ENCODE results near the gene FETUB.
"Not testable (repeated sequence)": the region's sequence is repeated elsewhere in the genome, so short reads cannot be mapped to it uniquely, and the experiment has no call there.

FETUB gene

GRCh38 chr3:186682812-186683211 lies 42.6 kb downstream of the FETUB start:
- ChIA-PET CTCF (no interaction called here), POLR2A (no interaction called here)
- Histone ChIP-seq H3K4me3 (ENCODE audit: low read depth, low read length) (no peak overlapping the region), H3K9me3 (ENCODE audit: control insufficient read depth, insufficient read depth, low read depth, low read length) (no peaks in the 10 kb centered on the region), H3K36me3 (ENCODE audit: control insufficient read depth in 2 of 2, insufficient read depth in 1 of 2, low read length in 2 of 2) (no peaks in the 10 kb centered on the region), H3K27ac (ENCODE audit: extremely low read depth, low read depth, low read length) (no peak overlapping the region), H3K4me1 (ENCODE audit: control insufficient read depth, insufficient read depth, low read length) (no peaks in the 10 kb centered on the region)
- TF ChIP-seq OSR2 (tag by site-specific recombination; IDR thresholded peaks at IDR 0.05) (no peak), GFI1B (tag by site-specific recombination; IDR thresholded peaks at IDR 0.05) (no peak), GLI2 (tag by site-specific recombination; IDR thresholded peaks at IDR 0.05; ENCODE audit: borderline replicate concordance, low read depth) (no peak), ZNF596 (tag by site-specific recombination; IDR thresholded peaks at IDR 0.05) (no peak), ZNF341 (tag by site-specific recombination; IDR thresholded peaks at IDR 0.05; ENCODE audit: low read depth) (no peak)
- TF ChIP-seq, protein P1, sequence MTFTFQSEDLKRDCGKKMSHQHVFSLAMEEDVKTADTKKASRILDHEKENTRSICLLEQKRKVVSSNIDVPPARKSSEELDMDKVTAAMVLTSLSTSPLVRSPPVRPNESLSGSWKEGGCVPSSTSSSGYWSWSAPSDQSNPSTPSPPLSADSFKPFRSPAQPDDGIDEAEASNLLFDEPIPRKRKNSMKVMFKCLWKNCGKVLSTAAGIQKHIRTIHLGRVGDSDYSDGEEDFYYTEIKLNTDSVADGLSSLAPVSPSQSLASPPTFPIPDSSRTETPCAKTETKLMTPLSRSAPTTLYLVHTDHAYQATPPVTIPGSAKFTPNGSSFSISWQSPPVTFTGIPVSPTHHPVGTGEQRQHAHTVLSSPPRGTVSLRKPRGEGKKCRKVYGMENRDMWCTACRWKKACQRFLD (tag by site-specific recombination; IDR thresholded peaks at IDR 0.05): no peak
- TF ChIP-seq, protein P2, sequence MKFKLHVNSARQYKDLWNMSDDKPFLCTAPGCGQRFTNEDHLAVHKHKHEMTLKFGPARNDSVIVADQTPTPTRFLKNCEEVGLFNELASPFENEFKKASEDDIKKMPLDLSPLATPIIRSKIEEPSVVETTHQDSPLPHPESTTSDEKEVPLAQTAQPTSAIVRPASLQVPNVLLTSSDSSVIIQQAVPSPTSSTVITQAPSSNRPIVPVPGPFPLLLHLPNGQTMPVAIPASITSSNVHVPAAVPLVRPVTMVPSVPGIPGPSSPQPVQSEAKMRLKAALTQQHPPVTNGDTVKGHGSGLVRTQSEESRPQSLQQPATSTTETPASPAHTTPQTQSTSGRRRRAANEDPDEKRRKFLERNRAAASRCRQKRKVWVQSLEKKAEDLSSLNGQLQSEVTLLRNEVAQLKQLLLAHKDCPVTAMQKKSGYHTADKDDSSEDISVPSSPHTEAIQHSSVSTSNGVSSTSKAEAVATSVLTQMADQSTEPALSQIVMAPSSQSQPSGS (tag by site-specific recombination; IDR thresholded peaks at IDR 0.05; ENCODE audit: low read depth): no peak

GRCh38 chr3:186683979-186684378 lies 43.8 kb downstream of the FETUB start:
- ChIA-PET POLR2A (no interaction called here), CTCF (interaction anchor here (0.6 kb wide), 1 partner anchor 149 kb away, joined by 3 read pairs; no protein-coding TSS in a partner anchor)
- no peak overlapping the region for H3K4me3 ChIP-seq (ENCODE audit: low read depth, low read length)

DNA sequence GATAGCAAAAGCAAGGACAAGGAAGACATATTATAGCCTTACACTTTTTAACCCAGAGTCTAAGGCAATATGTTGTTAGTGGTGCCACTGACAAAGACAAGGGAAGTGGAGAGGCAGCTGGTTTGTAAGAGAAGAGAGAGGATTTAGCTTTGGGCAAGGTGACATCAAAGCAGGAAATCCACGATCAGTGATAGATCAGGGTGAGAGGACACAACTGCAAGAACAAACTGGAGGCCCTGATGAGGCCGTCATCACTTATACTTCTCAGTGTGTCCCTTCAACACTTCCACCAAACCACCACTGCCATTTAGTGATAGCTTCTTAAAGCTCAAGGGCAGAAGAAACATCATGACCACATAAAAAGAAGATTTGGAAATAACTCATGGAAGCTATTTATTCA lies 46.3 kb downstream of the FETUB start:
- CTCF ChIA-PET, POLR2A ChIA-PET: not testable (repeated sequence)

More at GRCh38 chr3:186683979-186684378, 43.8 kb downstream of the FETUB start:
- Histone ChIP-seq H3K36me3 (ENCODE audit: control insufficient read depth in 2 of 2, insufficient read depth in 1 of 2, low read length in 2 of 2) (no peaks in the 10 kb centered on the region), H3K4me1 (ENCODE audit: control insufficient read depth, insufficient read depth, low read length) (no peaks in the 10 kb centered on the region), H3K27ac (ENCODE audit: extremely low read depth, low read depth, low read length) (no peak overlapping the region), H3K9me3 (ENCODE audit: control insufficient read depth, insufficient read depth, low read depth, low read length) (no peaks in the 10 kb centered on the region)
- TF ChIP-seq ZFP37 (tag by site-specific recombination; IDR thresholded peaks at IDR 0.05) (no peak), ZNF202 (tag by site-specific recombination; IDR thresholded peaks at IDR 0.05; ENCODE audit: borderline replicate concordance) (no peak), ZNF768 (tag by site-specific recombination; IDR thresholded peaks at IDR 0.05) (no peak), ZNF114 (tag by site-specific recombination; IDR thresholded peaks at IDR 0.05) (no peak)
- TF ChIP-seq, protein P3, sequence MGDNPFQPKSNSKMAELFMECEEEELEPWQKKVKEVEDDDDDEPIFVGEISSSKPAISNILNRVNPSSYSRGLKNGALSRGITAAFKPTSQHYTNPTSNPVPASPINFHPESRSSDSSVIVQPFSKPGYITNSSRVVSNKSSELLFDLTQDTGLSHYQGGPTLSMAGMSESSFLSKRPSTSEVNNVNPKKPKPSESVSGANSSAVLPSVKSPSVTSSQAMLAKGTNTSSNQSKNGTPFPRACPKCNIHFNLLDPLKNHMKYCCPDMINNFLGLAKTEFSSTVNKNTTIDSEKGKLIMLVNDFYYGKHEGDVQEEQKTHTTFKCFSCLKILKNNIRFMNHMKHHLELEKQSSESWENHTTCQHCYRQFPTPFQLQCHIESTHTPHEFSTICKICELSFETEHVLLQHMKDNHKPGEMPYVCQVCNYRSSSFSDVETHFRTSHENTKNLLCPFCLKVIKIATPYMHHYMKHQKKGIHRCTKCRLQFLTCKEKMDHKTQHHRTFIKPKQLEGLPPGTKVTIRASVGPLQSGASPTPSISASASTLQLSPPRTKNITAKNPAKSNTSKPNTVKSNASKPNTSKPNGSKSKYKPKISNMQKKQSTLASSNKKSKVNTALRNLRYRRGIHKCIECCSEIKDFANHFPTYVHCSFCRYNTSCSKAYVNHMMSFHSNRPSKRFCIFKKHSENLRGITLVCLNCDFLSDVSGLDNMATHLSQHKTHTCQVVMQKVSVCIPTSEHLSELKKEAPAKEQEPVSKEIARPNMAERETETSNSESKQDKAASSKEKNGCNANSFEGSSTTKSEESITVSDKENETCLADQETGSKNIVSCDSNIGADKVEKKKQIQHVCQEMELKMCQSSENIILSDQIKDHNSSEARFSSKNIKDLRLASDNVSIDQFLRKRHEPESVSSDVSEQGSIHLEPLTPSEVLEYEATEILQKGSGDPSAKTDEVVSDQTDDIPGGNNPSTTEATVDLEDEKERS (tag by site-specific recombination; IDR thresholded peaks at IDR 0.05): no peak

GRCh38 chr3:186687120-186687651 lies 47.0 kb downstream of the FETUB start:
- CTCF ChIA-PET: no interaction called here
- TF ChIP-seq ZNF521 (tag by site-specific recombination; IDR thresholded peaks at IDR 0.05) (no peak), ZNF426 (tag by site-specific recombination; IDR thresholded peaks at IDR 0.05) (no peak), REST (tag by site-specific recombination; IDR thresholded peaks at IDR 0.05) (no peak), ZNF664 (tag by site-specific recombination; IDR thresholded peaks at IDR 0.05) (no peak), ZNF596 (tag by site-specific recombination; IDR thresholded peaks at IDR 0.05) (no peak), ZNF623 (tag by site-specific recombination; IDR thresholded peaks at IDR 0.05) (no peak), ZNF510 (tag by site-specific recombination; IDR thresholded peaks at IDR 0.05; ENCODE audit: insufficient replicate concordance) (no peak), ZBTB8A (tag by site-specific recombination; IDR thresholded peaks at IDR 0.05) (no peak)

More for the DNA sequence above, 46.3 kb downstream of the FETUB start:
- not testable (repeated sequence) for H3K9me3 ChIP-seq (ENCODE audit: control insufficient read depth, insufficient read depth, low read depth, low read length); H3K4me1 ChIP-seq (ENCODE audit: control insufficient read depth, insufficient read depth, low read length); H3K36me3 ChIP-seq (ENCODE audit: control insufficient read depth in 2 of 2, insufficient read depth in 1 of 2, low read length in 2 of 2); H3K27ac ChIP-seq (ENCODE audit: extremely low read depth, low read depth, low read length); H3K4me3 ChIP-seq (ENCODE audit: low read depth, low read length)

More at GRCh38 chr3:186687120-186687651, 47.0 kb downstream of the FETUB start:
- POLR2A ChIA-PET: no interaction called here
- Histone ChIP-seq H3K4me1 (ENCODE audit: control insufficient read depth, insufficient read depth, low read length) (no peaks in the 10 kb centered on the region), H3K4me3 (ENCODE audit: low read depth, low read length) (no peak overlapping the region), H3K27ac (ENCODE audit: extremely low read depth, low read depth, low read length) (no peak overlapping the region), H3K36me3 (ENCODE audit: control insufficient read depth in 2 of 2, insufficient read depth in 1 of 2, low read length in 2 of 2) (no peaks in the 10 kb centered on the region), H3K9me3 (ENCODE audit: control insufficient read depth, insufficient read depth, low read depth, low read length) (no peaks in the 10 kb centered on the region)
